EL (cell line): ENCODE data around the gene OXA1L.
A peak's percentile ranks its signal among the peaks of the same experiment; 100 is the strongest.
"Not testable (repeated sequence)": the region's sequence is repeated elsewhere in the genome, so short reads cannot be mapped to it uniquely, and the experiment has no call there.

ENCODE experiments used
- DNase-seq: peaks from one replicate; pipeline ENCODE4 v3.0.0-alpha.2; 2016

Gene OXA1L

DNA sequence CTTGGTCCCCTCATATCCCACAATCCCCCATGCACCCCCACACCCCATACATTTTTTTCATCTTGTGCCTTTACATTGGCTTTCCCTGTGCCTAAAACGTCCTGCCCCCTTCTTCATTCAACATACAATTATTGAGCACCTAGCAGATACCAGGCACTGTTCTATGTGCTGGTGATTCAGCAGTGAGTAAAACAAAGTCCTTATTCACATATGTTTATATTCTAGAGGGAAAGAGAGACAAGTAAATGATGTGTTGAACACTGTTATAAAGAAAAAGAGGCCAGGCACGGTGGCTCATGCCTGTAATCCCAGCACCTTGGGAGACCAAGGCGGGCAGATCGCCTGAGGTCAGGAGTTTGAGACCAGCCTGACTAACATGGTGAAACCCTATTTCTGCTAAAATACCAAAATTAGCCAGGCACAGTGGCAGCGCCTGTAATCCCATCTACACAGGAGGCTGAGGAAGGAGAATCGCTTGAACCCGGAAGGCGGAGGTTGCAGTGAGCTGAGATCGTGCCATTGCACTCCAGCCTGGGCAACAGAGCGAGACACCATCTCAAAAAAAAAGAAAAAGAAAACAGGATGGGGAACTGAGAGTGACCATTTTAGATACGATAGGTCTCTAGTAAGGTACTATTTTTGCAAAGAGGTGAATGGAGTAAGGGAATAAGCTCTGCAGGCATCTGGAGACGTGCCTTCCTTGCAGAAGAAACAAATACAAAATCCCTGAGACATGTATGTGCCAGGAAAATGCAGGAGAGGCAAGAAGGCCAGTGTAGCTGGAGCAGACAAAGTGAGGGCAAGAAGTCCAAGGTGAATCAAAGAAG is 36.6 kb downstream of the OXA1L start:
- no peak for DNase-seq

GRCh38 chr14:22803687-22803974 is 37.1 kb downstream of the OXA1L start:
- no peak for DNase-seq

- DNase-seq: not testable (repeated sequence)
These were observed 38.7 kb downstream of the OXA1L start for GRCh38 chr14:22805235-22805634.

GRCh38 chr14:22807432-22808087 is 41.1 kb downstream of the OXA1L start:
- DNase-seq: no peak

GRCh38 chr14:22808388-22809209 is 42.1 kb downstream of the OXA1L start:
- no peak for DNase-seq

DNA sequence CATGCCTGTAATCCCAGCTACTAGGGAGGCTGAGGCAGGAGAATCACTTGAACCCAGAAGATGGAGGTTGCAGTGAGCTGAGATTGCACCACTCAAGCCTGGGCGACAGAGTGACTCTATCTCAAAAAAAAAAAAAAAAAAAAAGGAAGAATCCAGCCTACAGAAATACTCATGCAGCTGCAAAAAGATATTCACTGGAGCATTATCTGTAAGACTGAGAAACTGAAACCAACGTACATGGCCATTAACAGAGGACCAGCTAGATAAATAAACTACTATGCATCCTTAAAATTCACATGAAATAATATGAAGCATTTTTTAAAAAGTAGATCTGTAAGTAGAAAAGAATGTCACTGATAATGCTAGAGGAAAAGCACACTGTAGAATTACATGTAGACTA is 45.2 kb downstream of the OXA1L start:
- no peak for DNase-seq

- no peak for DNase-seq
These were observed 46.3 kb downstream of the OXA1L start for GRCh38 chr14:22812744-22813143.

DNA sequence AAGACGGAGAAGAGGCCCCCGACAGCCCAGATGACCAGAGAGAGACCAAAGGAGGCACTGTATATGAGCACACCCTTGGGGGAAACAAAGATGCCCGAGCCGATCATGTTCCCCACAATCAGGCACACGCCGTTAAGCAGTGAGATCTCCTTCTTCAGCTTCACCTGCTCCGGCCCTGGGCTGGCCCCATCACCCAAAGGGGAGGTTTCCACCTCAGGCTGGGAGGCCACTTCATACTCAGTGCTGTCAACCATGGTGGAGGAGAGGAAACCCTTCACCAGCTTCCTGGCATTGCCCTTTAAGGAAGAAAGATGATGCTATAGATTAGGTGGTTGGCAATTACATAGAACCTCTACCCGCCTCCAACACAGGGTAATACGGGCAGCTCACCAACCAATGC is 46.7 kb downstream of the OXA1L start:
- DNase-seq: no peak

DNA sequence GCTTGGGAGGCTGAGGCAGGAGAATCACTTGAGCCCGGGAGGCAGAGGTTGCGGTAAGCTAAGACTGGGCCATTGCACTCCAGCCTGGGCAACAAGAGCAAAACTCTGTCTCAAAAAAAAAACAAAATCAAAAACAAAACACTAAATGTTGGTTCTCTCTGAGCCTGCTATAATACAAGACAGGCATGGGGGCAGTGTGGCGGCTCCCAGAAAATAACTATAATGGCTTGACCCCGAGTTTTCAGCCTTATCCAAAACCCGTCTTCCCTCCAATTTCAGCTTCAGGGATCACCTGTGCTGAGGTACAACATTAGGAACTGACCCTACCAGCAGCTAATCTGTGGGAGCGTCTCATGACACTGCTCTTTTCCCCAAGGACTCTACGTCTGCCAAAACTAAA is 47.9 kb downstream of the OXA1L start:
- DNase-seq: no peak

DNA sequence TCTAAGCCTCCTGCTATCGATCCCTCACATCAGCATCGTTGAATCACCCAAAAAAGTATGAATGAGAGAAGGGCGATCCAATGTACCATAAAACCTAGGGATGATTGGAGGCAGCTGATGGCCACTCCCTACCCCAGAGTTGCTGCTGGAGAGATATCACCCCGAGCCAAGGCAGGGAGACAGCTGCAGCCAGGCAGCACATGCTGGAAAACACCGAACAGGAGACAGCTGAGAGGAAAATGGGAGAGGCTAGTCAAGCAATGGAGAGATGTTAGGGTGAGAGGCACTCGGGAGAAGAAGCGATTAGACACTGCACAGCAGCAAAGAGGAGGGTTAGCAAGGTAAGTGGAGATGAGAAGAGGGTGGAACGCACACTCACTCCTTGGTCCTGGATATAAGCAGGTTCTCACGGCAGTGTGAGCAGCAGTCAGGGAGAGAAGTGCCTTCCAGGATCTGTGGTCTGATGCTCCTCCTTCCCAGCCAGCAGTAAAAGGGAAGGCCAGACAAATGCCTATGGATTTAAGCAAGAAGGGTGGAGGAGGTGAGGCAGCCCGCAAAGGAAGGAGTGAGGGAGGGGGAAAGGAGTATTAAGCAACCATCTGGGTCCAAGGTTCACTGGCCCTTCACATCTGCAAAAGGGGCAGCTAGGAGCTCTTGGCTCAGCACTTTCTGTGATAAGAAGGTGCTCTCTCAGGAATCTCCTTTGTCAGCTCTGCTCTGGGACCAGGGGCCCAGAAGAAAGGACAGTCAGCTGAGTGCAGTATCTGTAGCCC is 48.6 kb downstream of the OXA1L start, which contains the start of gene SLC7A7:
Gene SLC7A7 (minus strand): TSS at position 495 of the 773 bp plus-strand sequence. CDS start 2,037 bp downstream, outside the sequence.
- no peak for DNase-seq

DNA sequence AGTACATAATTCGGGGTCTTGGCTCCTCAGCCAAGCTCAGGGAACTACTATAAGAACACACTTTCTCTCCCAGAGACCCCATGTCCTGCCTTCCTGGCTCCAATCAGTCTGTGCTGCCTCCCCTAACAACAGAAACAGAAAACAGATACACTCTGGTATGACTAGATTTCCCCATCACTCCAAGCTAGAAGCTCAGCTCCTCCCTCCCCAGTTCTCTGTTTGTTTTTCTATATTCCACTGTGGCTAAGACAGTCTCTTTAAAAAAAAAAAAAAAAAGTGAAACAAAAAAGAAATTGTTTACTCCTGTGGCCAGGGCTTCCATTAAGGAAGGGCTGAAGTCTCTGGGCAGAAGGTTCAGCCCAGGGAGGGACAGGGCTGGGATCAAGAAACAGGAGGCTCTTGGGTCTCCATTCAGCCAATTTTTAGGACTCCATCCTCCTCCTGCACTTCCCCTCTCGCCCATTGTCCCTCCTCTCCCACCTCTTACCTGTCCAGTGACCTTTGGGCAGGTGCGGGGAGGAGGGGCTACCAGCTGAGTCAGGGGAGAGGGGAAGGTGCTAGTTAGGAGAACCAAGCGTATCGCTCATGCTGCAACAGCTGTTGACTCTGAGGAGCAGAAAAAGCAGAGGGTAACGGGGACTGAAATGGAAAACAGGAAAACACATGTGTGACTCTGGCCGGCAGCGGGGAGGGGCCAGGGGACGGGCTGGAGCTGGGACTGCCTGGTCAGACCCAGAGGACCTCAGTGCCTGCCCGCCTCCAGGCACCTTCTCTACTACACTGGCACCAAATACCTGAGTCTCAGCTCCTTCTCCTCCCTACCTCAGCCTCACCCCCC is 52.9 kb downstream of the OXA1L start:
- DNase-seq: peak; percentile 38

DNA sequence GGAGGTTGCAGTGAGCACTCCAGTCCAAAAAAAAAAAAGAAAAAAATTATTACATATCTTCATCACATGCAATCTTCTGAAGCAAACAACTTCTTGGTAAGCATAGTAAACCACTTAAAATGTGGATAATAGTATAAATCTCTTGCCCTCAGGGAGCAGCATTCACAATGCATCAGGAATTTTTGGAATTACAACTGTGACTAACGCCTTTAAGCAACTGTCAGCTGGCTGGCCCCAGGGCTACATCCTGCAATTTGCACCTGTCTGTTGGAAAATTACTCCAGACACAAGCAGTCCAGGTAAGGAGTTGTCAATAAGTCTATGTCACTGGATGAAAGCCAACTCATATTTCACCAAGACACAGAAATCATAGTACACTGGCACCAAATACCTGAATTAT is 54.2 kb downstream of the OXA1L start:
- peak; percentile 70 for DNase-seq

DNA sequence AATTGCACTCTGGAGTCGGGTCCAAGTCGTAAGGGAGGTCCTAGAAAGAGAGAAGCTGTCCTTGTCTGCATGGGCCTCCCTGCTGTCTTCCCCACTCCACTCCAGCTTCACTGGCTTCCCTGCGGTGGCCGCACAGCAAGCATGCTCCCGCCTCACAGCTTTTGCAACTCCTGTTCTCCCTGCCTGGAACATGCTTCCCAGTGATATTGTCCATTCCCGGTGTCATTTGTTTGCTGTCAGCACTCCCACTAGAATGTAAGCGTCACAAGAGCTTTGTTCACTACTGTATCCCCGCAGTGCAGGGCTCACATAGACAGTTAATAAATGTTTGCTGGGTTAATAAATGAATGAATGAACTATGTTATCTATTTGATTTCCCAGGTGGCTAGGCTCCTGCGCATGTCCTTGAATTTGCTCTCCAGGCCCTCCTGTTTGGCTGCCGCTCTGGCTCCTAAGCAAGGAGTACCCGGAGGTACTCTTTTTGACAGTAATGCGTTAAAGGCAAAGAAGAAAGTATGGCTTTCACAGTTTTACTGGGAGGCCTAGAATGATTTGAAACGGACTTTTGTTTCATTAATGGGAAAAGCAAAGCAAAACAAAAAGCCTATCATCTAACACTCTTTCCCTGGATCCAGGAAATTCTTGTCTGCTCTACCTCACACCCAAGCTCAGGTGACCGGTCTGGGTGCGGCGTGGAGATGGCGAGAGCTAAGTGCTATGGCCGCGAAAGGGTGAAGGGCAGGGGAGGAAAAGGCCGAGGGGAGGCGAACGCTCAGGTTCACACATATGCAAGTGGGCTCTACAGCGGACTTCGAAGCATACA is 54.9 kb downstream of the OXA1L start:
- DNase-seq: no peak

GRCh38 chr14:22822016-22822570 is 55.6 kb downstream of the OXA1L start:
- no peak for DNase-seq
